SU-DHL-6 (cell line): Measurements from ENCODE around the gene ELMO1.

Experiments
- EZH2phosphoT487 ChIP-seq: fragments of 200-600 bp; sonication (generic), shearing (Covaris generic); conservative IDR thresholded peaks from 2 replicates; pipeline ENCODE4 v1.6.1; 2018; ENCODE audit warnings: mild to moderate bottlenecking, antibody characterized with exemption, low read length, moderate library complexity, mixed read lengths
- TF ChIP-seq, protein P1 (sequence below): fragments of 200-600 bp; sonication (generic); IDR thresholded peaks from one replicate; pipeline ENCODE4 v1.5.1; 2017; ENCODE audit warnings: antibody characterized with exemption, mild to moderate bottlenecking, low read length, moderate library complexity; ENCODE audit not compliant: insufficient read depth, poor library complexity, severe bottlenecking

- TF ChIP-seq, protein P1, sequence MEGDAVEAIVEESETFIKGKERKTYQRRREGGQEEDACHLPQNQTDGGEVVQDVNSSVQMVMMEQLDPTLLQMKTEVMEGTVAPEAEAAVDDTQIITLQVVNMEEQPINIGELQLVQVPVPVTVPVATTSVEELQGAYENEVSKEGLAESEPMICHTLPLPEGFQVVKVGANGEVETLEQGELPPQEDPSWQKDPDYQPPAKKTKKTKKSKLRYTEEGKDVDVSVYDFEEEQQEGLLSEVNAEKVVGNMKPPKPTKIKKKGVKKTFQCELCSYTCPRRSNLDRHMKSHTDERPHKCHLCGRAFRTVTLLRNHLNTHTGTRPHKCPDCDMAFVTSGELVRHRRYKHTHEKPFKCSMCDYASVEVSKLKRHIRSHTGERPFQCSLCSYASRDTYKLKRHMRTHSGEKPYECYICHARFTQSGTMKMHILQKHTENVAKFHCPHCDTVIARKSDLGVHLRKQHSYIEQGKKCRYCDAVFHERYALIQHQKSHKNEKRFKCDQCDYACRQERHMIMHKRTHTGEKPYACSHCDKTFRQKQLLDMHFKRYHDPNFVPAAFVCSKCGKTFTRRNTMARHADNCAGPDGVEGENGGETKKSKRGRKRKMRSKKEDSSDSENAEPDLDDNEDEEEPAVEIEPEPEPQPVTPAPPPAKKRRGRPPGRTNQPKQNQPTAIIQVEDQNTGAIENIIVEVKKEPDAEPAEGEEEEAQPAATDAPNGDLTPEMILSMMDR: no peak
- no peak for TF ChIP-seq EZH2phosphoT487
Measured at GRCh38 chr7:37273891-37274290, 174.8 kb downstream of the ELMO1 start.
